GM12878 (cell line): Measurements from ENCODE around the gene ZNF212. TPM values are rescaled to one million over a fixed set of nuclear protein-coding genes. Genes with fewer than 3 reads are reported as not detected.
A peak's percentile ranks its signal among the peaks of the same experiment; 100 is the strongest.

Experiments
- EGR1 ChIP-seq, 2 experiments: IDR thresholded peaks; 1 replicate in 1 of 2; 2 replicates in 1 of 2; pipeline ENCODE4 v1.6.1; 2011 to 2012; ENCODE audit warnings: low read depth in 2 of 2, low read length in 2 of 2, borderline replicate concordance in 1 of 2, mild to moderate bottlenecking in 1 of 2, moderate library complexity in 1 of 2
- EZH2 ChIP-seq: IDR thresholded peaks from 2 replicates; pipeline ENCODE4 v1.6.1; 2012; ENCODE audit warnings: low read depth, mild to moderate bottlenecking, control low read depth, inconsistent platforms, low read length, borderline replicate concordance; ENCODE audit not compliant: control insufficient read depth
- GATAD2B ChIP-seq: fragments of 450-650 bp; conservative IDR thresholded peaks from 2 replicates; pipeline ENCODE4 v1.6.1; 2017; ENCODE audit warnings: low read depth, mild to moderate bottlenecking, moderate library complexity
- IRF4 ChIP-seq: IDR thresholded peaks from 2 replicates; pipeline ENCODE4 v1.6.1; 2011; ENCODE audit warnings: low read depth, low read length
- LARP7 ChIP-seq: fragments of 450-650 bp; IDR thresholded peaks from 2 replicates; pipeline ENCODE4 v1.6.1; 2017; ENCODE audit warnings: mild to moderate bottlenecking
- MTA3 ChIP-seq: IDR thresholded peaks from 2 replicates; pipeline ENCODE4 v1.6.1; 2012; ENCODE audit warnings: low read length, inconsistent platforms, borderline replicate concordance
- POLR2AphosphoS5 ChIP-seq: IDR thresholded peaks from 2 replicates; pipeline ENCODE4 v1.6.1; 2011; ENCODE audit warnings: mild to moderate bottlenecking, low read length, inconsistent platforms
- SUPT20H ChIP-seq: IDR thresholded peaks from 2 replicates; pipeline ENCODE4 v1.6.1; 2011; ENCODE audit warnings: low read depth, mild to moderate bottlenecking, low read length, moderate library complexity, borderline replicate concordance; ENCODE audit not compliant: control insufficient read depth
- ZBED1 ChIP-seq: IDR thresholded peaks from 2 replicates; pipeline ENCODE4 v1.6.1; 2016; ENCODE audit warnings: borderline replicate concordance
- polyA plus RNA-seq, 11 experiments: library from polyadenylated mRNA; depleted of rRNA in 4 of 11; unstranded in 6 of 11; stranded (reverse) in 5 of 11; fragments of >200 nt; fragmentation: Nextera tagmentation in 4 of 11; fragmentation: Illumina TruSeq in 1 of 11; extraction: Ambion mirVana in 4 of 11; extraction: Trizol in 1 of 11; gene quantifications; 1 replicate in 1 of 11; 2 replicates in 10 of 11; pipeline versions ENCODE4 v1.2.1 to v1.2.3, GENCODE V29; 2011 to 2016; ENCODE audit warnings: inconsistent platforms in 2 of 11, missing spikeins in 2 of 11, low read depth in 1 of 11
- total RNA-seq, 4 experiments: library from RNA; depleted of rRNA in 3 of 4; stranded (reverse); fragments of >200 nt in 3 of 4; fragmentation: Illumina TruSeq in 1 of 4; extraction: Trizol in 1 of 4; gene quantifications; 2 replicates each; pipeline versions ENCODE4 v1.2.1 to v1.2.3, GENCODE V29; 2013 to 2021
- TF ChIP-seq, protein P1 (sequence below): IDR thresholded peaks from 2 replicates; pipeline ENCODE4 v1.6.1; 2011; ENCODE audit warnings: mild to moderate bottlenecking, low read depth, low read length, moderate library complexity; ENCODE audit not compliant: insufficient replicate concordance
- TF ChIP-seq, protein P2 (sequence below): IDR thresholded peaks from 2 replicates; pipeline ENCODE4 v1.6.1; 2011; ENCODE audit warnings: low read depth, low read length, improper control_type of control experiment, borderline replicate concordance
- TF ChIP-seq, protein P3 (sequence below), 3 experiments: IDR thresholded peaks in 2 of 3; conservative IDR thresholded peaks in 1 of 3; 2 replicates each; pipeline ENCODE4 v1.5.1; 2011; ENCODE audit warnings: low read depth in 3 of 3, low read length in 3 of 3, mild to moderate bottlenecking in 3 of 3, control low read depth in 2 of 3, moderate library complexity in 2 of 3, inconsistent platforms in 1 of 3, mixed read lengths in 1 of 3; ENCODE audit not compliant: control insufficient read depth in 2 of 3, insufficient read depth in 1 of 3; ENCODE audit errors: extremely low read depth in 1 of 3
- TF ChIP-seq, protein P4 (sequence below): IDR thresholded peaks from 2 replicates; pipeline ENCODE4 v1.6.1; 2011; ENCODE audit warnings: low read depth, mild to moderate bottlenecking, low read length, moderate library complexity, borderline replicate concordance; ENCODE audit errors: extremely low read depth
- TF ChIP-seq, protein P5 (sequence below): fragments of 450-650 bp; IDR thresholded peaks from 2 replicates; pipeline ENCODE4 v1.6.1; 2016; ENCODE audit warnings: mild to moderate bottlenecking
- TF ChIP-seq, protein P6 (sequence below): IDR thresholded peaks from 2 replicates; pipeline ENCODE4 v1.6.1; 2011; ENCODE audit warnings: borderline replicate concordance, low read depth, mild to moderate bottlenecking, moderate library complexity, low read length; ENCODE audit not compliant: insufficient read depth, poor library complexity, severe bottlenecking
- TF ChIP-seq, protein P7 (sequence below): IDR thresholded peaks from 2 replicates; pipeline ENCODE4 v1.6.1; 2012; ENCODE audit warnings: low read length, inconsistent platforms

The ZNF212 gene
- total and polyA plus RNA-seq, 10 of the 15 experiments (the other 5 are each of a cell fraction or from before 2014, with no cell fraction given), result 1.2 to 11.6 (median 5.4) TPM

DNA sequence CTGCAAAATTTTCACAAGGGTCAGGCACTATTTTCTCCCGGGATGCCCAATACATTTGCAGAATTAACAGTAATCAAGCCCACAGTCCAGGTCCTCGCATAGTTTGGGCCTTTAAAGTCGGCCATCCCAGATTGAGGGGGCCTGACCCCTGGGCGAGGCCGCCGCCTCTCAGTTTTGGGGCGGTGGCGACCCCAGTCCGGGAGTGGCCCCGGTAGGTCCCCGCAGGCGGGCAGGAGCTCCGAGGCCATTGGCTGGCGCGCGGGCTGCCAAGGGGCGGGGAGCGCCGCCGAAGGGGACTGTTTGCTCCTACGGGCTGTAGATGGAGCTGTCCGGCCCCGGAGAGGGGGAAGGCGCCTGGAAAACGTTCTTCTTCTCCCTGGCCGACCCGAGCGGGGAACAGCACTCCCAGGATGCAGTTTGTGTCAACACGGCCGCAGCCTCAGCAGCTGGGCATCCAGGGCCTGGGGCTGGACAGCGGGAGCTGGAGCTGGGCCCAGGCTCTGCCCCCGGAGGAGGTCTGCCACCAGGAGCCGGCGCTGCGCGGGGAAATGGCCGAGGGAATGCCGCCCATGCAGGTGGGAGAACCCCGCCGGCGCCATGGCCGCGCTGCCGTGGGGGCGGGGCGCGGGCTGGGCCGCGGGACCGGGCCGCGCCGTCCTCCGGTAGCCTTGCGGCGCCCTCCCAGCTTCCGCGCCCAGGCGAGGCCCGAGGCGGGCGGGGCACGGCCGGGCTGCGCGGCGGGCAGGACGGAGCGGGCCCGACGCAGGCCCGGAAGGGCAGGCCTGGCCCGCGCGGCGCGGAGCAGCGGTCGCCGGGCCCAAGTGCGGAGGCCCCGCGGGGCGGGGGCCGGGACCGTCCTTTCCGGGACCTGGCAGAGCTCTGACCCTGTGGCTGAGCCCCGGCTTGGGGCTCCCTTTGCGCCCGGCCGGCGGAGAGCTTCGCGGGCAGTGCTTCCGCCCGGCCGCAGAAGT is 44.0 kb upstream of the ZNF212 start, which contains the start of gene ZNF282 (continued):
- TF ChIP-seq SUPT20H, result no peak
- no peak for TF ChIP-seq IRF4
- TF ChIP-seq, protein P1, sequence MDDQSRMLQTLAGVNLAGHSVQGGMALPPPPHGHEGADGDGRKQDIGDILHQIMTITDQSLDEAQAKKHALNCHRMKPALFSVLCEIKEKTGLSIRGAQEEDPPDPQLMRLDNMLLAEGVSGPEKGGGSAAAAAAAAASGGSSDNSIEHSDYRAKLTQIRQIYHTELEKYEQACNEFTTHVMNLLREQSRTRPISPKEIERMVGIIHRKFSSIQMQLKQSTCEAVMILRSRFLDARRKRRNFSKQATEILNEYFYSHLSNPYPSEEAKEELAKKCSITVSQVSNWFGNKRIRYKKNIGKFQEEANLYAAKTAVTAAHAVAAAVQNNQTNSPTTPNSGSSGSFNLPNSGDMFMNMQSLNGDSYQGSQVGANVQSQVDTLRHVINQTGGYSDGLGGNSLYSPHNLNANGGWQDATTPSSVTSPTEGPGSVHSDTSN, result no peak
- TF ChIP-seq, protein P2, sequence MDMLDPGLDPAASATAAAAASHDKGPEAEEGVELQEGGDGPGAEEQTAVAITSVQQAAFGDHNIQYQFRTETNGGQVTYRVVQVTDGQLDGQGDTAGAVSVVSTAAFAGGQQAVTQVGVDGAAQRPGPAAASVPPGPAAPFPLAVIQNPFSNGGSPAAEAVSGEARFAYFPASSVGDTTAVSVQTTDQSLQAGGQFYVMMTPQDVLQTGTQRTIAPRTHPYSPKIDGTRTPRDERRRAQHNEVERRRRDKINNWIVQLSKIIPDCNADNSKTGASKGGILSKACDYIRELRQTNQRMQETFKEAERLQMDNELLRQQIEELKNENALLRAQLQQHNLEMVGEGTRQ, result no peak
- peak; percentile 94 for TF ChIP-seq GATAD2B
- TF ChIP-seq, protein P3, sequence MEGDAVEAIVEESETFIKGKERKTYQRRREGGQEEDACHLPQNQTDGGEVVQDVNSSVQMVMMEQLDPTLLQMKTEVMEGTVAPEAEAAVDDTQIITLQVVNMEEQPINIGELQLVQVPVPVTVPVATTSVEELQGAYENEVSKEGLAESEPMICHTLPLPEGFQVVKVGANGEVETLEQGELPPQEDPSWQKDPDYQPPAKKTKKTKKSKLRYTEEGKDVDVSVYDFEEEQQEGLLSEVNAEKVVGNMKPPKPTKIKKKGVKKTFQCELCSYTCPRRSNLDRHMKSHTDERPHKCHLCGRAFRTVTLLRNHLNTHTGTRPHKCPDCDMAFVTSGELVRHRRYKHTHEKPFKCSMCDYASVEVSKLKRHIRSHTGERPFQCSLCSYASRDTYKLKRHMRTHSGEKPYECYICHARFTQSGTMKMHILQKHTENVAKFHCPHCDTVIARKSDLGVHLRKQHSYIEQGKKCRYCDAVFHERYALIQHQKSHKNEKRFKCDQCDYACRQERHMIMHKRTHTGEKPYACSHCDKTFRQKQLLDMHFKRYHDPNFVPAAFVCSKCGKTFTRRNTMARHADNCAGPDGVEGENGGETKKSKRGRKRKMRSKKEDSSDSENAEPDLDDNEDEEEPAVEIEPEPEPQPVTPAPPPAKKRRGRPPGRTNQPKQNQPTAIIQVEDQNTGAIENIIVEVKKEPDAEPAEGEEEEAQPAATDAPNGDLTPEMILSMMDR (IDR thresholded peaks at IDR 0.05 in 2 of 3, conservative IDR thresholded peaks at IDR 0.05 in 1 of 3; ENCODE audit: control insufficient read depth in 2 of 3, extremely low read depth in 1 of 3, insufficient read depth in 1 of 3, low read depth in 3 of 3, low read length in 3 of 3), result peak; percentile 52 to 70 (median 68)
- TF ChIP-seq, protein P4, sequence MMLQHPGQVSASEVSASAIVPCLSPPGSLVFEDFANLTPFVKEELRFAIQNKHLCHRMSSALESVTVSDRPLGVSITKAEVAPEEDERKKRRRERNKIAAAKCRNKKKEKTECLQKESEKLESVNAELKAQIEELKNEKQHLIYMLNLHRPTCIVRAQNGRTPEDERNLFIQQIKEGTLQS, result no peak
- TF ChIP-seq POLR2AphosphoS5, result peak; percentile 59; the same call in 1 of the 2 replicates
- no peak for TF ChIP-seq EZH2
- TF ChIP-seq, protein P5, sequence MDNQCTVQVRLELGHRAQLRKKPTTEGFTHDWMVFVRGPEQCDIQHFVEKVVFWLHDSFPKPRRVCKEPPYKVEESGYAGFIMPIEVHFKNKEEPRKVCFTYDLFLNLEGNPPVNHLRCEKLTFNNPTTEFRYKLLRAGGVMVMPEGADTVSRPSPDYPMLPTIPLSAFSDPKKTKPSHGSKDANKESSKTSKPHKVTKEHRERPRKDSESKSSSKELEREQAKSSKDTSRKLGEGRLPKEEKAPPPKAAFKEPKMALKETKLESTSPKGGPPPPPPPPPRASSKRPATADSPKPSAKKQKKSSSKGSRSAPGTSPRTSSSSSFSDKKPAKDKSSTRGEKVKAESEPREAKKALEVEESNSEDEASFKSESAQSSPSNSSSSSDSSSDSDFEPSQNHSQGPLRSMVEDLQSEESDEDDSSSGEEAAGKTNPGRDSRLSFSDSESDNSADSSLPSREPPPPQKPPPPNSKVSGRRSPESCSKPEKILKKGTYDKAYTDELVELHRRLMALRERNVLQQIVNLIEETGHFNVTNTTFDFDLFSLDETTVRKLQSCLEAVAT, result 0 out of 2 replicates have a peak, but pooled peaks have one; percentile 17
- TF ChIP-seq, protein P6, sequence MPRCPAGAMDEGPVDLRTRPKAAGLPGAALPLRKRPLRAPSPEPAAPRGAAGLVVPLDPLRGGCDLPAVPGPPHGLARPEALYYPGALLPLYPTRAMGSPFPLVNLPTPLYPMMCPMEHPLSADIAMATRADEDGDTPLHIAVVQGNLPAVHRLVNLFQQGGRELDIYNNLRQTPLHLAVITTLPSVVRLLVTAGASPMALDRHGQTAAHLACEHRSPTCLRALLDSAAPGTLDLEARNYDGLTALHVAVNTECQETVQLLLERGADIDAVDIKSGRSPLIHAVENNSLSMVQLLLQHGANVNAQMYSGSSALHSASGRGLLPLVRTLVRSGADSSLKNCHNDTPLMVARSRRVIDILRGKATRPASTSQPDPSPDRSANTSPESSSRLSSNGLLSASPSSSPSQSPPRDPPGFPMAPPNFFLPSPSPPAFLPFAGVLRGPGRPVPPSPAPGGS, result no peak
- no peak for TF ChIP-seq ZBED1
- TF ChIP-seq MTA3, result no peak
- TF ChIP-seq LARP7, result peak; percentile 97; the same call in 1 of the 2 replicates
- TF ChIP-seq, protein P7, sequence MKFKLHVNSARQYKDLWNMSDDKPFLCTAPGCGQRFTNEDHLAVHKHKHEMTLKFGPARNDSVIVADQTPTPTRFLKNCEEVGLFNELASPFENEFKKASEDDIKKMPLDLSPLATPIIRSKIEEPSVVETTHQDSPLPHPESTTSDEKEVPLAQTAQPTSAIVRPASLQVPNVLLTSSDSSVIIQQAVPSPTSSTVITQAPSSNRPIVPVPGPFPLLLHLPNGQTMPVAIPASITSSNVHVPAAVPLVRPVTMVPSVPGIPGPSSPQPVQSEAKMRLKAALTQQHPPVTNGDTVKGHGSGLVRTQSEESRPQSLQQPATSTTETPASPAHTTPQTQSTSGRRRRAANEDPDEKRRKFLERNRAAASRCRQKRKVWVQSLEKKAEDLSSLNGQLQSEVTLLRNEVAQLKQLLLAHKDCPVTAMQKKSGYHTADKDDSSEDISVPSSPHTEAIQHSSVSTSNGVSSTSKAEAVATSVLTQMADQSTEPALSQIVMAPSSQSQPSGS, result no peak
- 0 out of 3 replicates have a peak, but pooled peaks of 1 of the 2 experiments have one; percentile 34 for TF ChIP-seq EGR1 (IDR thresholded peaks at IDR 0.05; ENCODE audit: borderline replicate concordance in 1 of 2, low read depth in 2 of 2, low read length in 2 of 2)
